GM23248 (cell line): Measurements from ENCODE around the gene ZSWIM6.

Experiments
- EZH2 ChIP-seq: fragments of 200-600 bp; sonication (generic); IDR thresholded peaks from 2 replicates; pipeline ENCODE4 v1.6.1; 2018; ENCODE audit warnings: antibody characterized with exemption, mild to moderate bottlenecking; ENCODE audit not compliant: insufficient read depth, poor library complexity, severe bottlenecking
- EZH2phosphoT487 ChIP-seq: fragments of 200-600 bp; sonication (generic); IDR thresholded peaks from 2 replicates; pipeline ENCODE4 v1.6.1; 2018; ENCODE audit warnings: antibody characterized with exemption, moderate library complexity, mild to moderate bottlenecking, low read depth; ENCODE audit not compliant: insufficient read depth

DNA sequence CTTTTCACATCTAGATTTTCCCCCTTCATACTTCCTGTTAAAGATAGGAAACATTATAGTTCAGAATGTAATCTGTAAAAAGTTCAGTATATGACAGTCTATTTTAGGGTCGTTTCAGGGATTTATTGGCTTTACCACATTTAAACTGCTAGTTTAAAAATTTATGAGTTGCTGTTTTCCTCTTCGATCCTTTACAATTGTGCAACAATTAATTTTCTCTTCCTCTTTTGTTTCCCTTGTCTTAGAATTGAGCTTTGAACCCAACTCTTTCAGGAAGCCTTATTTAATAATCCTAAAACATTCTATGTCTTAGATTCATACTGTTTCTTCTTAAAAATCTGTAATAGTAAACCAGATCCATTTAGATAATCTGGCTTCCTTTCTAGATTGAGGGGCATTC lies 16.4 kb downstream of the ZSWIM6 start:
- TF ChIP-seq EZH2phosphoT487 (no peak), EZH2 (no peak)
